GM10248 (cell line): ENCODE measurements around the gene STIM2.

Experiments
- CTCF ChIA-PET: fragments of 300-600 bp; sonication (Branson Sonifier 250); formaldehyde crosslinking; extraction: SDS; loops from one replicate; lab custom pipeline; 2021; ENCODE audit warnings: antibody characterized with exemption; lab: Yijun Ruan, JAX
- POLR2A ChIA-PET: fragments of 350-650 bp; sonication (Branson Sonifier 250); formaldehyde crosslinking; extraction: SDS; loops from one replicate; lab custom pipeline; 2020; ENCODE audit warnings: antibody characterized with exemption; lab: Yijun Ruan, JAX
- DNase-seq: peaks from one replicate; pipeline ENCODE4 v3.0.0; 2012; ENCODE audit errors: extremely low spot score
- CTCF ChIP-seq: IDR thresholded peaks from 2 replicates; pipeline ENCODE4 v1.5.1; 2012; ENCODE audit warnings: mild to moderate bottlenecking, low read depth; ENCODE audit errors: extremely low read depth, missing control alignments, control extremely low read depth

STIM2 gene

GRCh38 chr4:27059446-27059845 is 198.8 kb downstream of the STIM2 start:
- DNase-seq: no peak
- TF ChIP-seq CTCF: no peak
- ChIA-PET POLR2A (no interaction called here), CTCF (interaction anchor here (3.5 kb wide), 1 partner anchor 11 kb away, joined by 20 read pairs; no protein-coding TSS in a partner anchor)

- ChIA-PET POLR2A (no interaction called here), CTCF (interaction anchor here (1.2 kb wide), 1 partner anchor 14 kb away, joined by 3 read pairs; no protein-coding TSS in a partner anchor)
- TF ChIP-seq CTCF: no peak
- DNase-seq: no peak
Measured at GRCh38 chr4:27062256-27062655, 201.6 kb downstream of the STIM2 start.

GRCh38 chr4:27066591-27066990 is 205.9 kb downstream of the STIM2 start:
- ChIA-PET CTCF (interaction anchor here (1.0 kb wide), 1 partner anchor 11 kb away, joined by 4 read pairs; no protein-coding TSS in a partner anchor), POLR2A (no interaction called here)
- TF ChIP-seq CTCF: no peak
- no peak for DNase-seq

GRCh38 chr4:27068151-27068867 is 207.7 kb downstream of the STIM2 start:
- CTCF ChIA-PET: interaction anchor here (1.2 to 2.3 kb wide), 2 partner anchors 12 to 20 kb away, joined by 6 to 8 read pairs; no protein-coding TSS in a partner anchor
- no peak for TF ChIP-seq CTCF
- POLR2A ChIA-PET: no interaction called here
- no peak for DNase-seq
